ENCODE results near the gene HPSE2. TPM values are rescaled to one million over a fixed set of nuclear protein-coding genes. Genes with fewer than 3 reads are reported as not detected.
A peak's percentile ranks its signal among the peaks of the same experiment; 100 is the strongest.

The HPSE2 gene
- total RNA-seq, 1 donor from 2014 or later = under 0.01 TPM

DNA sequence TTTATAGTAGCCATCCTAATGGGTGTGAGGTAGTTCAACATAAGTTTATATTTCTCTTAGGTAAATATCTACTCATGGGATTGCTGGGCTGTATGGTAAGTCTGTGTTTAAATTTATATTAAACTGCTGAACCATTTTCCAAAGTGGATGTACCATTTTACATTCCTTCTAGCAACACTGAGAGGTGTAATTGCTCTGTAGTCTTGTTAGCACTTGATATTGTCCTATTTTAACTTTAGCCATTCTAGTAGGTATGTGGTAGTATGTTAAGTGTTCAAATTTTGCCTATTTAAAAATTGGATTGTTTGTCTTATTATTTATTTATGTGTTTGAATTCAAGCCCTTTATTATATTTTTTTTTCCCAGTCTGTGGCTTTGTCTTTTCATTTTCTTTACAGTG lies 786.4 kb downstream of the HPSE2 start:
- no peak overlapping the region for H3K4me3 ChIP-seq (ENCODE audit: low read length in 3 of 3)
- no peaks in the 10 kb centered on the region for H3K27me3 ChIP-seq (ENCODE audit: control insufficient read depth in 3 of 3, insufficient read depth in 3 of 3, low read length in 3 of 3)
- no peak overlapping the region for H3K27ac ChIP-seq (ENCODE audit: low read depth, low read length)
- H3K4me1 ChIP-seq (ENCODE audit: control insufficient read depth in 3 of 3, insufficient read depth in 3 of 3, low read length in 3 of 3) = peaks cover 5 to 7% (median 5%) of the 10 kb centered on the region in 3 donors
- no peak overlapping the region for H3K9ac ChIP-seq (ENCODE audit: low read depth in 1 of 3, low read length in 3 of 3)
- H3K9me3 ChIP-seq (ENCODE audit: control insufficient read depth in 3 of 3, low read length in 3 of 3) = no peaks in the 10 kb centered on the region
- H3K36me3 ChIP-seq (ENCODE audit: control insufficient read depth in 3 of 3, insufficient read depth in 3 of 3, low read length in 3 of 3) = peaks cover 0 to 6% (median 4%) of the 10 kb centered on the region in 3 donors

DNA sequence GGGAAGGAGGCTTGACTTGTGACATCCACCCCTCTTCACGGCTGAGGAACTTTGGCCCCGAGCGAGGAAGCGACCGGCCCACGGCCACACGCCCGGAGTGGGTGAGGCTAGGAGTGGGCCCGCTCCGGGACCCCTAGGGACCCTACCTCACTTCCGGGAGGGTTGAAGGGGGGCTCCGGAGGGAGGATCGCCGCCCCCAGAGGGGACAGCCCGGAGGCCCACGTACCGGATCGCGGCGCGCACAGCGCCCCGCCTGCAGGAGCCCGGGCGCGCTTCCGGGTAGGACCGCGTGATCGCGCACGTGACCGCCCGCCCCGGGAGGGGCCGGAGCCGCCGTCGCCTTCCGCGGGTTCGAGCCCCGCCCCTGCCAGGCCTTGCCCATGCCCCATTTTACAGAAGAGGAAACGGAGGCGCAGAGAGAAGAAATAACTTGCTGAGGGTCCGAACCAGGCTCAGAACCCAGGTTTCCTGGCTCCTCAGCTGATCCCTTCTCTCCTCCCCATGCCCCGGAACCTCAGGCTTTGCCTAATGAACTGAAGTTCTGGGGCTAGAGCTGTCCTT lies 788.9 kb downstream of the HPSE2 start, which contains the start of gene HPS1:
HPS1 (minus strand) TSS at position 275 of the 561 bp plus-strand sequence. CDS start 3,695 bp downstream, outside the sequence.
- H3K36me3 ChIP-seq (ENCODE audit: control insufficient read depth in 3 of 3, insufficient read depth in 3 of 3, low read length in 3 of 3) = peaks cover 7 to 23% (median 9%) of the 10 kb centered on the region in 3 donors
- no peaks in the 10 kb centered on the region for H3K9me3 ChIP-seq (ENCODE audit: control insufficient read depth in 3 of 3, low read length in 3 of 3)
- H3K27ac ChIP-seq (ENCODE audit: low read depth, low read length) = peak within 1 kb of the TSS; percentile 87
- no peaks in the 10 kb centered on the region for H3K27me3 ChIP-seq (ENCODE audit: control insufficient read depth in 3 of 3, insufficient read depth in 3 of 3, low read length in 3 of 3)
- peaks cover 5 to 7% (median 5%) of the 10 kb centered on the region in 3 donors for H3K4me1 ChIP-seq (ENCODE audit: control insufficient read depth in 3 of 3, insufficient read depth in 3 of 3, low read length in 3 of 3)
- H3K4me3 ChIP-seq (ENCODE audit: low read length in 3 of 3) = peak within 1 kb of the TSS; percentile 91 to 92 (median 92)
- H3K9ac ChIP-seq (ENCODE audit: low read depth in 1 of 3, low read length in 3 of 3) = peak within 1 kb of the TSS; percentile 86 to 94 (median 92)

- peak overlapping the region; percentile 86 to 94 (median 92) for H3K9ac ChIP-seq (ENCODE audit: low read depth in 1 of 3, low read length in 3 of 3)
- H3K36me3 ChIP-seq (ENCODE audit: control insufficient read depth in 3 of 3, insufficient read depth in 3 of 3, low read length in 3 of 3) = peaks cover 7 to 23% (median 9%) of the 10 kb centered on the region in 3 donors
- peaks cover 5 to 7% (median 5%) of the 10 kb centered on the region in 3 donors for H3K4me1 ChIP-seq (ENCODE audit: control insufficient read depth in 3 of 3, insufficient read depth in 3 of 3, low read length in 3 of 3)
- peak overlapping the region; percentile 87 for H3K27ac ChIP-seq (ENCODE audit: low read depth, low read length)
- H3K9me3 ChIP-seq (ENCODE audit: control insufficient read depth in 3 of 3, low read length in 3 of 3) = no peaks in the 10 kb centered on the region
- no peaks in the 10 kb centered on the region for H3K27me3 ChIP-seq (ENCODE audit: control insufficient read depth in 3 of 3, insufficient read depth in 3 of 3, low read length in 3 of 3)
- H3K4me3 ChIP-seq (ENCODE audit: low read length in 3 of 3) = peak overlapping the region; percentile 91 to 92 (median 92)
Observed at GRCh38 chr10:98446151-98446660, 789.4 kb downstream of the HPSE2 start.

DNA sequence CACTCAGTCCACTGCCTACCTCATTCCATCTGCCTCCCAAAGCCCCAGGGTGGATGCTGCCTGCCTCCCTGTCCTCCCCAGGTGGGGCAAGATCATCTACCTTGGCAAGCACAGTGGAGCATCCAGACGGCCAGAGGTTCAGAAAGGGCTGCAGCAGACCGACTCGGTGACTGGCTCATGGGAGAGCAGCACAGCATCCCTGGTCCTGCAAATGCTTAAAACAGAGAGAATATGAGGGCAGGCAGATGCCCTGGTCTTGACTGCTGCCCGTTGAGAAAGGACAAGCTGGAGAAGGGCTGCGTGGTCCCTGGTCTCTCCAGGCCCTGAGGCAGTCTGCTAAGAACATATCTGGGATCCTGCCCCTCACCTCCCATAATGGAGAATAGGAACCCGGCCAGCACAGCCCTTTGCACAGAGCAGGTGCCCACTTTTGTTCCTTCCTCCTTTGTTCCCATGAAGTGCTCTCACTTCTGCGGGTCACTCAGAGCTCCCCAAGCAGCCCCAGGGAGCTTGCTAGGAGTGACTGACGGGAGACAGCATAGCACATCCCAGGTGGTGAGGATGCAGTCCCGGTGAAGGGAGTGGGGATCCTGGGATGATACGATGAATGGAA lies 790.3 kb downstream of the HPSE2 start:
- peaks cover 7 to 23% (median 9%) of the 10 kb centered on the region in 3 donors for H3K36me3 ChIP-seq (ENCODE audit: control insufficient read depth in 3 of 3, insufficient read depth in 3 of 3, low read length in 3 of 3)
- no peak overlapping the region for H3K27ac ChIP-seq (ENCODE audit: low read depth, low read length)
- H3K4me3 ChIP-seq (ENCODE audit: low read length in 3 of 3) = peak overlapping the region in 2 of 3 donors; percentile 4 to 91
- peak overlapping the region in 1 of 3 donors; percentile 25 for H3K9ac ChIP-seq (ENCODE audit: low read depth in 1 of 3, low read length in 3 of 3)
- H3K27me3 ChIP-seq (ENCODE audit: control insufficient read depth in 3 of 3, insufficient read depth in 3 of 3, low read length in 3 of 3) = no peaks in the 10 kb centered on the region
- H3K9me3 ChIP-seq (ENCODE audit: control insufficient read depth in 3 of 3, low read length in 3 of 3) = no peaks in the 10 kb centered on the region
- peaks cover 5 to 7% (median 5%) of the 10 kb centered on the region in 3 donors for H3K4me1 ChIP-seq (ENCODE audit: control insufficient read depth in 3 of 3, insufficient read depth in 3 of 3, low read length in 3 of 3)

- no peaks in the 10 kb centered on the region for H3K9me3 ChIP-seq (ENCODE audit: control insufficient read depth in 3 of 3, low read length in 3 of 3)
- H3K27ac ChIP-seq (ENCODE audit: low read depth, low read length) = no peak overlapping the region
- H3K36me3 ChIP-seq (ENCODE audit: control insufficient read depth in 3 of 3, insufficient read depth in 3 of 3, low read length in 3 of 3) = peaks cover 7 to 26% (median 9%) of the 10 kb centered on the region in 3 donors
- H3K9ac ChIP-seq (ENCODE audit: low read depth in 1 of 3, low read length in 3 of 3) = no peak overlapping the region
- no peaks in the 10 kb centered on the region for H3K27me3 ChIP-seq (ENCODE audit: control insufficient read depth in 3 of 3, insufficient read depth in 3 of 3, low read length in 3 of 3)
- H3K4me1 ChIP-seq (ENCODE audit: control insufficient read depth in 3 of 3, insufficient read depth in 3 of 3, low read length in 3 of 3) = peaks cover 5 to 7% (median 5%) of the 10 kb centered on the region in 3 donors
- no peak overlapping the region for H3K4me3 ChIP-seq (ENCODE audit: low read length in 3 of 3)
Observed at GRCh38 chr10:98444314-98445006, 791.2 kb downstream of the HPSE2 start.

DNA sequence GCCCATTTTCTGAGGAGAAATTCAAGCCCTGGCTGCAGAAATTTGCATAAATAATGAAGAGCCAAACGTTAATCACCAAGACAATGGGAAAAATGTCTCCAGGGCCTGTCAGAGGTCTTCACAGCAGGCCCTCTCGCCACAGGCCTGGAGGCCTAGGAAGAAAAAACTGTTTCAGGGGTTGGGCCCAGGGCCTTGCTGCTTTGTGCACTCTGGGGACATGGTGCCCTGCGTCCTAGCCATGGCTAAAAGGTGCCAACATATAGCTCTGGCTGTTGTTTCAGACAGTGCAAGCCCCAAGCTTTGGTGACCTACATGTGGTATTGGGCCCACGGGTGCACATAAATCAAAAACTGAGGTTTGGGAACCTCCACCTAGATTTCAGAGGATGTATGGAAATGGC lies 796.9 kb downstream of the HPSE2 start:
- peaks cover 25 to 45% (median 32%) of the 10 kb centered on the region in 3 donors for H3K36me3 ChIP-seq (ENCODE audit: control insufficient read depth in 3 of 3, insufficient read depth in 3 of 3, low read length in 3 of 3)
- no peak overlapping the region for H3K27ac ChIP-seq (ENCODE audit: low read depth, low read length)
- no peaks in the 10 kb centered on the region for H3K27me3 ChIP-seq (ENCODE audit: control insufficient read depth in 3 of 3, insufficient read depth in 3 of 3, low read length in 3 of 3)
- H3K4me3 ChIP-seq (ENCODE audit: low read length in 3 of 3) = no peak overlapping the region
- no peaks in the 10 kb centered on the region for H3K9me3 ChIP-seq (ENCODE audit: control insufficient read depth in 3 of 3, low read length in 3 of 3)
- no peak overlapping the region for H3K9ac ChIP-seq (ENCODE audit: low read depth in 1 of 3, low read length in 3 of 3)
- H3K4me1 ChIP-seq (ENCODE audit: control insufficient read depth in 3 of 3, insufficient read depth in 3 of 3, low read length in 3 of 3) = no peaks in the 10 kb centered on the region

DNA sequence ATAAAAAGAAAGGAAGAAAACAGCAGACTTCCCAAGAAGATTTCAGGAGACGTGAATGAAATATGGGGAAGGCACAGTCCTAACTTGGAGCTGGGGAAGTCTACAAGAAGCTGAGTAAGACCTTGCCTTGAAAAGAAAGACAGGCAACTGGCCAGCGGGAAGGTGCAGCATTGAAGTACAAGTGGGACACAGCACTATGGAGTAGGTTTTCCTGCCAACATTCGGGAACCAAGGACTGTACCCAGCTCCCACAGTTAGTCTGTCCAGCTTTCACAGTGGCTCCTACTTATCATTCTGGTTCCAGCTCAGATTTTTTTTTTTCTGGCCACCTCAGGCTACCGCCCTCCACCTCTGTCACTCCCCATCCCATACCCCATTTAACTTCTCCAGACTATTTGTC lies 798.9 kb downstream of the HPSE2 start:
- no peak overlapping the region for H3K9ac ChIP-seq (ENCODE audit: low read depth in 1 of 3, low read length in 3 of 3)

GRCh38 chr10:98435178-98435577 lies 800.5 kb downstream of the HPSE2 start:
- Histone ChIP-seq H3K27me3 (ENCODE audit: control insufficient read depth in 3 of 3, insufficient read depth in 3 of 3, low read length in 3 of 3) (no peaks in the 10 kb centered on the region), H3K4me1 (ENCODE audit: control insufficient read depth in 3 of 3, insufficient read depth in 3 of 3, low read length in 3 of 3) (no peaks in the 10 kb centered on the region), H3K27ac (ENCODE audit: low read depth, low read length) (no peak overlapping the region), H3K9ac (ENCODE audit: low read depth in 1 of 3, low read length in 3 of 3) (no peak overlapping the region), H3K36me3 (ENCODE audit: control insufficient read depth in 3 of 3, insufficient read depth in 3 of 3, low read length in 3 of 3) (peaks cover 38 to 52% (median 43%) of the 10 kb centered on the region in 3 donors), H3K9me3 (ENCODE audit: control insufficient read depth in 3 of 3, low read length in 3 of 3) (no peaks in the 10 kb centered on the region), H3K4me3 (ENCODE audit: low read length in 3 of 3) (no peak overlapping the region)

More for the DNA sequence above, 798.9 kb downstream of the HPSE2 start:
- Histone ChIP-seq H3K36me3 (ENCODE audit: control insufficient read depth in 3 of 3, insufficient read depth in 3 of 3, low read length in 3 of 3) (peaks cover 26 to 38% (median 31%) of the 10 kb centered on the region in 3 donors), H3K4me3 (ENCODE audit: low read length in 3 of 3) (no peak overlapping the region), H3K27me3 (ENCODE audit: control insufficient read depth in 3 of 3, insufficient read depth in 3 of 3, low read length in 3 of 3) (no peaks in the 10 kb centered on the region), H3K9me3 (ENCODE audit: control insufficient read depth in 3 of 3, low read length in 3 of 3) (no peaks in the 10 kb centered on the region), H3K27ac (ENCODE audit: low read depth, low read length) (no peak overlapping the region), H3K4me1 (ENCODE audit: control insufficient read depth in 3 of 3, insufficient read depth in 3 of 3, low read length in 3 of 3) (no peaks in the 10 kb centered on the region)

- no peak overlapping the region for H3K4me3 ChIP-seq (ENCODE audit: low read length in 3 of 3)
- no peak overlapping the region for H3K27ac ChIP-seq (ENCODE audit: low read depth, low read length)
- no peaks in the 10 kb centered on the region for H3K9me3 ChIP-seq (ENCODE audit: control insufficient read depth in 3 of 3, low read length in 3 of 3)
- H3K4me1 ChIP-seq (ENCODE audit: control insufficient read depth in 3 of 3, insufficient read depth in 3 of 3, low read length in 3 of 3) = no peaks in the 10 kb centered on the region
- peaks cover 43 to 58% (median 45%) of the 10 kb centered on the region in 3 donors for H3K36me3 ChIP-seq (ENCODE audit: control insufficient read depth in 3 of 3, insufficient read depth in 3 of 3, low read length in 3 of 3)
- H3K27me3 ChIP-seq (ENCODE audit: control insufficient read depth in 3 of 3, insufficient read depth in 3 of 3, low read length in 3 of 3) = no peaks in the 10 kb centered on the region
- no peak overlapping the region for H3K9ac ChIP-seq (ENCODE audit: low read depth in 1 of 3, low read length in 3 of 3)
Observed at GRCh38 chr10:98433881-98434732, 801.5 kb downstream of the HPSE2 start.
